IPS-20b (cell line): Measurements from ENCODE around the gene SYNE1.

Experiments used
- H3K27ac ChIP-seq: one replicate; pipeline ENCODE4 v1.5.1; 2013; ENCODE audit warnings: low read length
- H3K27me3 ChIP-seq: 2 replicates; pipeline ENCODE4 v1.6.1; 2013; ENCODE audit warnings: mild to moderate bottlenecking, low read length, inconsistent platforms; ENCODE audit not compliant: insufficient read depth
- H3K36me3 ChIP-seq: 2 replicates; pipeline ENCODE4 v1.6.1; 2013; ENCODE audit warnings: low read depth, mild to moderate bottlenecking, inconsistent platforms, low read length, moderate library complexity; ENCODE audit not compliant: insufficient read depth
- H3K4me1 ChIP-seq: 2 replicates; pipeline ENCODE4 v1.6.1; 2013; ENCODE audit warnings: mild to moderate bottlenecking, control low read depth, inconsistent platforms, low read length, moderate library complexity; ENCODE audit not compliant: insufficient read depth
- H3K4me3 ChIP-seq: 2 replicates; pipeline ENCODE4 v1.5.1; 2013; ENCODE audit warnings: mild to moderate bottlenecking, low read length, inconsistent platforms
- H3K9ac ChIP-seq: 2 replicates; pipeline ENCODE4 v1.6.1; 2013; ENCODE audit warnings: low read depth, mild to moderate bottlenecking, inconsistent platforms, low read length, moderate library complexity
- H3K9me3 ChIP-seq: 2 replicates; pipeline ENCODE4 v1.6.1; 2013; ENCODE audit warnings: mild to moderate bottlenecking, low read depth, low read length, inconsistent platforms; ENCODE audit not compliant: insufficient read depth

Gene SYNE1

DNA sequence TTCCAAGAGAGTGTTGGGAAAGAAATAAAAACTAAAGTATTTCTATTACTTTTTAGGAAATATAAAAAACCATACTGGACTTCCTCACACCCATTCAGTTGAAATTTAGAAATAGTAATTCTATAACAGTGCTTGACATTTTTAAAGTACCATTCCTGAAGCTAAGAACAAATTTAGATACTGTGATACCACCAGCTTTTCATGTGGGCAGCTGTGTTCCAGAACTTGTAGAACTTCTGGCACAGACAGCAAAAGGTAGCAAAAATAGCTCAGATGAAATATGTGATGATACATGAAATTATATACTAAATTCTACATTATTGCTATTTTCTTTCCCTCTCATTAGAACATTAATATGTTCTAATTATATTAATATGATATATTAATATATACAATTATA lies 346.5 kb downstream of the SYNE1 start:
- Histone ChIP-seq H3K9me3 (no peaks in the 10 kb centered on the region), H3K27me3 (no peaks in the 10 kb centered on the region), H3K36me3 (no peaks in the 10 kb centered on the region), H3K27ac (no peak overlapping the region), H3K4me3 (no peak overlapping the region), H3K4me1 (no peaks in the 10 kb centered on the region), H3K9ac (no peak overlapping the region)

DNA sequence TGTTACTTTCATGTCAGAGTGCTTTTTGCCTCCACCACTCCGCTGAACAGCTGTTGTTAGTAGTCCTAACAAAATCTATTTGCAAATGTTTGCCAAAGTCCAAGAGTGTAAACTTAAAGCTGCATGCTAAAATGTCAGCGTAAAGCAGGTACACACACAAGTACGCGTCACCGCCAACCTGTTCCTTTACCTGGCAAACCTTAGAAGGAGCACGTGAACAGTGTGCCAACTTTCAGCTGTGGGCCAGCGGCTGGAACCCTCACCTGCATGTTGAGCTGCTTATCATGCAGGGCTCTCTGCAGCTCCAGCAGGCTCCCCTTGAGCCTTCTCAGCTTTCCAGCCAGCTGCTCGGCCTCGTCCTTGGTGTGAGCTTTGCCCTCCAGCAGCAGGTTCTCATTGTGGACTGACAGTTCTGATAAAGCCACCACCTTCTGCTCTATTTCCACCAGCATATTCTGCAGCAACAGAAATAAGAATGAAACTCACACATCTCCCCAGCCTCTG lies 359.3 kb downstream of the SYNE1 start:
- Histone ChIP-seq H3K9me3 (no peaks in the 10 kb centered on the region), H3K27me3 (no peaks in the 10 kb centered on the region), H3K4me3 (no peak overlapping the region), H3K27ac (no peak overlapping the region), H3K9ac (no peak overlapping the region), H3K4me1 (no peaks in the 10 kb centered on the region), H3K36me3 (no peaks in the 10 kb centered on the region)

DNA sequence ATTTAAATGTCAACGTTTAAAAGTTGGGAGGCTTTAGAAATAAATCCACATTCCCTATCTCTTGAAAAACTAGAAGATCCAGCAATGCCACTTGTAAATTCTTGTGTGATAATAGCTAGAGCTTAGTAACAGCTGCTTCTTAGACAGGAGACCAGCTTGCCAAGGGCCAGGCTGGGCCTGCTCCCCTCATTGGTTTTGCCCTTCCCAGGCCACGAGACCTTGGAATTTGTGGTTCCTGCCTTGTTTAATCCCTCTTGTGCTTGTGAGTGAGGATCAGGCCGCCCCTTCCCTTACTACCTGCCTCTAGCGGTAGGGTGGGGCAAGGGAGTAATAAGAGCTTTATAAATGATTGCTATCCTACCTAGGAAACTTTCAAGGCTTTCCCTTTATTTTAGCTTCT lies 363.5 kb downstream of the SYNE1 start:
- Histone ChIP-seq H3K4me3 (no peak overlapping the region), H3K36me3 (no peaks in the 10 kb centered on the region), H3K9ac (no peak overlapping the region), H3K27ac (no peak overlapping the region), H3K4me1 (no peaks in the 10 kb centered on the region), H3K27me3 (no peaks in the 10 kb centered on the region), H3K9me3 (no peaks in the 10 kb centered on the region)

DNA sequence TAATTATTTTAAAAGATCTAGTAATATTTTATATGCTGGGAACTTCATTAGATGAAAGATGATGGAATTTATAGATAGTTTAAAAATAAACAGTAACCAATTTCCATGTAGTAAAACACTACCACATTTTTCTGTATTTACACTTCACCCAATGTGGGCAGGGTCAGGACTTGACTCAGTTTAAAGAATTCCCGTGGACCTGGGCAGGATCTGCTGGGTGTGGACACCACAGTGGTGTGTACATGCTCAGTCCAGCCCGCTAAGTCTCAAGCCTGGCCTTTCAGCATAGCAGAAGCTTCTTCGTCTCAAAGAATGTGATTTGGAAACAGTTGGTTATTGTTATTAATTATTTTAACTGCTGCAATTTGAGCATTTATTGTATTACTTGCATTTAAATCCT lies 364.2 kb downstream of the SYNE1 start:
- H3K9me3 ChIP-seq: no peaks in the 10 kb centered on the region
- H3K27ac ChIP-seq: no peak overlapping the region
- no peak overlapping the region for H3K4me3 ChIP-seq
- H3K4me1 ChIP-seq: no peaks in the 10 kb centered on the region
- no peak overlapping the region for H3K9ac ChIP-seq
- no peaks in the 10 kb centered on the region for H3K27me3 ChIP-seq
- H3K36me3 ChIP-seq: no peaks in the 10 kb centered on the region

DNA sequence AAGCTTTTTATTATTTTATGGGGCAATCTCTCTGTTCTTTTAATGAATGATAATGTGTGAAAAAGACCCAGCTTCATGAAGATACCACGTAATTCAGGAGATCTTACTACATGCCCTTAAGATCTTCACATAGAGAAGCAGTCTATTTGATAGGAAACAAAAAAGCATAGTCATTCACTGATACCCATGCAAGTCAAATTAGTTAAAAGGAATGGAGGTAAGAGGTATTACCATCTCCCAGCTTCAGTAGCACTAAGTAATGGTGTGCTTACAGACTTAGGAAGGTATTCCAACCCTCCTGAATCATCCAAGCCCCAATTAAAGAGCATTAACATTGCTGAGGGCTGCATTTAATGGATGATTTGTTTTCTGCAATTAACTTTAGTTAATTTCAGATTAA lies 364.7 kb downstream of the SYNE1 start:
- Histone ChIP-seq H3K27ac (no peak overlapping the region), H3K9ac (no peak overlapping the region), H3K4me1 (no peaks in the 10 kb centered on the region), H3K9me3 (no peaks in the 10 kb centered on the region), H3K36me3 (no peaks in the 10 kb centered on the region), H3K4me3 (no peak overlapping the region), H3K27me3 (no peaks in the 10 kb centered on the region)

DNA sequence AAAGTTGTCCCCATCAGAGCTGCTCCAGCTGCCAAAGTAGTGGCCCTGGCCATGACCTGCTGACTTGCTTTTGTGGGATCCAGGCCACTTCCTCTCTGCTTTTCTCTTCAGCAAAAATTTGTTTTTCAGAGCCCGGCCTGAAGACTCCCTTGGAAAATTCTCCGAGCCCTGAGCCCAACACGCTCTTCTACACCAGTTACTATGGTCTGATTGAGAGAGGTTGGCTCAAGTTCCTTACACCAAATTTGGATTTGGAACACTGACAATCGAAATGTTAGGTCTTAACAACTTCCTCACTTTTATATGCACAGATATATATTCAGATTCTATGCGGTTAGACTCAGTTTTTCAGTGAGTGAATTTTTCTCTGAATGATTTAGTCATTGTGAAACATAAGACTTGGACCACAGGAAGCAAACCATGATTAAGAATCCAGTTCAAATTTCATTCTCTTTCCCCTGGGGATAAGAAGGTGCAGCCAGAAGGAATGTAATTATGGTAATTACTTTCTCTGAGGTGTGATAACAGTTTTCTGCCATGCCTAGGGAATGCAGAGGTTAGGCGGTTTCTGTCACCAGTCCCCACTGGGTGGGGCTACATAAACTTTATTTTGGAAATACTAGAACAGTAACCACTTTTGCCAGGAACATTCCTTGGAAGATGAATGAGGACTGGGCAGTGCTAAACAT lies 365.2 kb downstream of the SYNE1 start:
- Histone ChIP-seq H3K36me3 (no peaks in the 10 kb centered on the region), H3K9ac (no peak overlapping the region), H3K4me1 (no peaks in the 10 kb centered on the region), H3K27me3 (no peaks in the 10 kb centered on the region), H3K9me3 (no peaks in the 10 kb centered on the region), H3K4me3 (no peak overlapping the region), H3K27ac (no peak overlapping the region)

DNA sequence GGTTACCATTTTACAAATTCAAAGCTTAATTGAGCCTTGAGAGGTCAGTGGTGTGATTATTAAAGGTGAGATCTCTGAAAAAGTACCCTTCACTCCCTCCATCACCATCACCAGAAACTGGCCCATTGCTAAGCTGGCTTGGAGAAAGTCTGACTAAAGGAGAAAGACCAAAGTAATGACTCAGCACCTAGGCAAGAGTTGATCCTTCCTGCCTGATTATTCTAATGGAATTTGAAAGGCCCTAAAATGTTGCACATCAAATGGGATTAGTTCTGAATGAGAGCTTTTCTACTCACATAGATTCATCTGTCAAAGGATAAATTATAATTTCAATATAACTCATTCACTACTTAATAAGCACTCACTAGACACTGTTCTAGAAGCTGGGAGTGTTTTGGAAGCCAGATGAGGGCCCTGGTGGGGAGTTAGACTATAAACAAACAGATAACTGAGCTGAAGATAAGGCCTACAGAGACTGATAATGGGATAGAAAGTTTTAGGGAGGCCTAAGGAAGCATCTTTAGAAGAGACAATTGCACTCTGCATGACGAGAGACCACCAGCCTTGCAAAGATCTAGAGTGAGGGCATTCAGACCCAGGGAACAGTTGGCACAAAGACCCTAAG lies 366.7 kb downstream of the SYNE1 start:
- H3K36me3 ChIP-seq: no peaks in the 10 kb centered on the region
- H3K27me3 ChIP-seq: no peaks in the 10 kb centered on the region
- H3K9me3 ChIP-seq: no peaks in the 10 kb centered on the region
- H3K4me1 ChIP-seq: no peaks in the 10 kb centered on the region
- no peak overlapping the region for H3K4me3 ChIP-seq
- no peak overlapping the region for H3K9ac ChIP-seq
- H3K27ac ChIP-seq: no peak overlapping the region

DNA sequence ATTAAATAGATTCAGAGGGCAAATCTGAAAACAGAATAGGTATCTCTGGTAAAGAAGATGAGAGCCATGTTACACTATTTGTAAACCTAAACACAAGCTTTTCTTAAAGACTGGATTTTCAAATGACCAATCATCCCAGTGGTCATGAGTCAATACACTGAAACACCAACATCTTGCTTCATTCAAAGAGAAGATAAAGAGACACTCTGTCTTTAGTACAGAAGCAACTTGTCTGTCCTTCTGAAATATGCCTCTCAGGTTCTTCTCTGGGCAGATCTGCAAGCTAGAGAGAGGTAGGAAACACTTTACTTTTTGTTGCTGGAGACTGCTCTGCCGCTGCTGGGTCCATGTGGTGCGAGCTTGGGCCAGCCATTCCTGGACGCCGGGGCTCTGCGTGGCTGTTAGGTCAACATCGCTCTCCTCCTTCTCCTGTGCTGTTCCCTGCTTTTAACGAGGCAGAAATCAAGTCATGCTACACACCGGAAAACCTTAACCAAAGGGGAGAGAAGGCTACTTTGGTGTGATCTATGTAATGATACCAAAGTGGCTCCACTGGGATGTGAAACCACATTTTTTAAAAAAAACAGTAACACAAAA lies 368.2 kb downstream of the SYNE1 start:
- Histone ChIP-seq H3K27me3 (no peaks in the 10 kb centered on the region), H3K4me1 (no peaks in the 10 kb centered on the region), H3K36me3 (no peaks in the 10 kb centered on the region), H3K27ac (no peak overlapping the region), H3K9ac (no peak overlapping the region), H3K4me3 (no peak overlapping the region), H3K9me3 (peaks cover 5% of the 10 kb centered on the region; the same call in 1 of the 2 replicates)

DNA sequence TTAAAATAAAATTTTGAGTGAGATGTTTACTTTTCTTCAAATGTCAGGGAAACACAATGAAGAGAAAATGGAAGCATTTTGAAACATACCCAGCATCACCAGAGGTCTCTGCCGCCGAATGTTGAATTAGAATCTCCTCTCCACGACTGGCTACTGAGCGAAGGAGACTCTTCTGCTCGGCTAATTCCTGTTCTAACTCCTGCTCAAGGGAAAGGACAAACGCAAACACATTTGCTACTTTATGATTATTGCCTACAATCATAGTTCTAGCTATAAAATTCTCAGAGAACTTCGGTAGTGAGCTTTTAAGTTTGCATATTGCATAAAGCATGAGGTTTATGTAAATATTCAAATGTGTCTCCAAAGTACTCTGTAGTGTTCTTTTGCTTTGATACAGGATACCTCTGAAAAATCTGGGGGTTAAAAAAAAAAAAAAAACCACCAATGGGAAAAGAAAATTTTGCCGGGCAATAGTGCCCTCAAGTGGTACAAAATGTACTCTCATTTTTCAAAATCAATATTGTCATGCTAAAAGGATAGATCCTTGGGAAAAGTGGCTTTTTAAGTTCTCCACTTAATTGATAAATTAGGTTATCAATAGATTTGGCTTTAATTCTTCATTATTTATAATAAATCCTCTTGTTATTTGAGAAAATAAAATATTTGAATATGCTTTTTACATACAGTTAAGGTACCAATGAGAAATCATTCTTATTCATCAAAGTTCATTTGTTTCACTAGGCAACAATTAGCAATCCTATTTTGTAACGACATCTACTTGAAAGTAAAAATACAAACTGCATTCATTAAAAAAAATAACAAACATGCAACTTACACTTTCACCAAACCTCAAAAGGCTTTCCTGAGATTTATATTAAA lies 369.0 kb downstream of the SYNE1 start:
- Histone ChIP-seq H3K9ac (no peak overlapping the region), H3K36me3 (no peaks in the 10 kb centered on the region), H3K4me3 (no peak overlapping the region; the same call in 1 of the 2 replicates), H3K27ac (no peak overlapping the region), H3K27me3 (no peaks in the 10 kb centered on the region), H3K4me1 (no peaks in the 10 kb centered on the region), H3K9me3 (peaks cover 13% of the 10 kb centered on the region)

DNA sequence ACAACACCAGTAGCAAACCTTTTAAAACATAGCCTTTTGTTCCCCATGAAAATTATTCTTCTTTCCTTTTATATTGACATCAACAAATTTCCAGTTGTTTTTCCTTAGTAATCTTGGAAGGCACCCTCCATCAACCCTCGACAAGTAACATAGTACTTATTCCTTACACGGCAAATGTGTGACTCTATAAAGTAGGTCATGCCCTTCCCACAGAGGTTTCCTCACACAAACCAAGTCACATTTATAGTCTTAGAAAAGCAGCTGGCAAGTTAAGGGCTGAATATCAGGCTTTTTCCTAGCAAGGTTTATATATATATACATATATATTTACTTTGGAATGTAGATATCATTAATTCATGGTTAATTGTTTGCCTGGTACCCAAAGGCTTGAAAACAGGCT lies 371.5 kb downstream of the SYNE1 start:
- H3K27me3 ChIP-seq: no peaks in the 10 kb centered on the region
- no peak overlapping the region for H3K4me3 ChIP-seq
- H3K9me3 ChIP-seq: peaks cover 18% of the 10 kb centered on the region
- no peaks in the 10 kb centered on the region for H3K4me1 ChIP-seq
- no peak overlapping the region for H3K9ac ChIP-seq
- no peak overlapping the region for H3K27ac ChIP-seq
- H3K36me3 ChIP-seq: no peaks in the 10 kb centered on the region

DNA sequence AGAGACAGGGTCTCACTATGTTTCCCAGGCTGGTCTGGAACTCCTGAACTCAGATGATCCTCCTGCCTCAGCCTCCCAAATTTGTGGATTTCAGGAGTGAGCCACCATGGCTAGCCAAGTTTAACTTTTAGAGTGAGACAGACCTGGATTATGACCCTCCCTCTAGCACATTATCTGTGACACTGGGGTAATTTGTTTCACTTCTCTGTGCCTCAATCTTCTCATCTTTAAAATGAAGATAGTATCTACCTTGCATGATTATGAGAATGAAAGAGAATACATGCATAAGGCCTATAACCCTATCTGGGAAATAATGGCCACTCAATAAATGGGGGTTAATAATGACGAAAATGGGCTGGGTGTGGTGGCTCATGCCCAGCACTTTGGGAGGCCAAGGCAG lies 373.6 kb downstream of the SYNE1 start:
- Histone ChIP-seq H3K27me3 (no peaks in the 10 kb centered on the region), H3K36me3 (no peaks in the 10 kb centered on the region), H3K27ac (no peak overlapping the region), H3K4me1 (no peaks in the 10 kb centered on the region), H3K9me3 (peaks cover 18% of the 10 kb centered on the region), H3K4me3 (no peak overlapping the region), H3K9ac (no peak overlapping the region)
